PC-9 (cell line): ENCODE measurements around the gene MAML3.

Experiments used
- CTCF ChIP-seq: fragments of 200-600 bp; sonication (generic); conservative IDR thresholded peaks from 2 replicates; pipeline ENCODE4 v1.6.1; 2017; ENCODE audit warnings: mixed run types, antibody characterized with exemption, mild to moderate bottlenecking, moderate library complexity
- EZH2 ChIP-seq: fragments of 200-600 bp; sonication (generic); IDR thresholded peaks from 2 replicates; pipeline ENCODE4 v1.8.0; 2017; ENCODE audit warnings: antibody characterized with exemption, low read depth

GRCh38 chr4:140152751-140153418 is 1.1 kb downstream of the MAML3 start:
- no peak for TF ChIP-seq CTCF
- TF ChIP-seq EZH2, result no peak
